ENCODE measurements around the gene GNRH2.
A peak's percentile ranks its signal among the peaks of the same experiment; 100 is the strongest.
"Not testable (repeated sequence)": the region's sequence is repeated elsewhere in the genome, so short reads cannot be mapped to it uniquely, and the experiment has no call there.

Gene GNRH2

DNA sequence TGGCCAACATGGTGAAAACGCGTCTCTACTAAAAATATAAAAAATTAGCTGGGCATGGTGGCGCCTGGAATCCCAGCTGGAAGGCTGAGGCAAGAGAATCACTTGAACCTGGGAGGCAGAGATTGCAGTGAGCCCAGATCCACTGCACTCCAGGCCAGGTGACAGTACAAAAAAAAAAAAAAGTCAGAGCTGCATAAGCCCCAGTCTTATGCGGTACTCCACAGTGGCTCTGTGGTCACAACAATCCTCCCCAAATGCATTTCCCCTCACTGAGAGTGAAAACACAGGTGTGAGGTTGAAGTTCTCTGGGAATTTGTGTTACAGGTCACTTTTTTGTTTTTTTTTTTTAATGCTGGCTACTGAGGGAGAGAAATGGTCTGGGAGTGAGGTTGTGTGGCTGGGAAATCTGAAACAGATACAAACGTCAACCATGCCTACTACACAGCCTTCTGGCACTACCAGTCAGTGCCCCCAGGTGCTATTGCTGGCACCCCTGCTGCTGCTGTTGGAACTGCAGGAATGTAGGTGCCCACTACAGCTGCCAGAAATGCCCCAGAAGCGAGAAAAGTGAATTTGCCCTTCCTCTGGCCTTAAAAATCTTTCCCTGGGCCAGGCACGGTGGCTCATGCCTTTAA is 8.1 kb downstream of the GNRH2 start:
- TF ChIP-seq CTCF (IDR thresholded peaks at IDR 0.05; ENCODE audit: extremely low read depth, missing control alignments) = no peak
- DNase-seq (ENCODE audit: low spot score) = no peak

GRCh38 chr20:3059489-3059888 is 16.1 kb downstream of the GNRH2 start:
- no peak for TF ChIP-seq CTCF (IDR thresholded peaks at IDR 0.05; ENCODE audit: extremely low read depth, missing control alignments)
- DNase-seq (ENCODE audit: low spot score) = no peak

DNA sequence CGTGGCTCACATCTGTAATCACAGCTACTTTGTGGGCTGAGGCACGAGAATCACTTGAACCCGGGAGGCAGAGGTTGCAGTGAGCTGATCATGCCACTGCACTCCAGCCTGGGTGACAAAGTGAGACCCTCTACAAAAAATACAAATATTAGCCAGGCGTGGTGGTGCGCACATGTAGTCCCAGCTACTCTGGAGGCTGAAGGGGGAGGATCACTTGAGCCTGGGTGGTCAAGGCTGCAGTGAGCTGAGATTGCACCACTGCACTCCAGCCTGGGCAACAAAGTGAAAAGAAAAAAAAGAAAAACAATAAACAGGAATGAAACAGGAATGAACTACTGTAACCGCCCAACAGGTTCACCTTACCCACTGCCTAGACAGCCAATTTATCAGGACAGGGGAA is 20.7 kb downstream of the GNRH2 start:
- not testable (repeated sequence) for DNase-seq (ENCODE audit: low spot score)

GRCh38 chr20:3067139-3068014 is 24.0 kb downstream of the GNRH2 start:
- no peak for TF ChIP-seq CTCF (IDR thresholded peaks at IDR 0.05; ENCODE audit: extremely low read depth, missing control alignments)
- DNase-seq (ENCODE audit: low spot score) = peak; percentile 0

DNA sequence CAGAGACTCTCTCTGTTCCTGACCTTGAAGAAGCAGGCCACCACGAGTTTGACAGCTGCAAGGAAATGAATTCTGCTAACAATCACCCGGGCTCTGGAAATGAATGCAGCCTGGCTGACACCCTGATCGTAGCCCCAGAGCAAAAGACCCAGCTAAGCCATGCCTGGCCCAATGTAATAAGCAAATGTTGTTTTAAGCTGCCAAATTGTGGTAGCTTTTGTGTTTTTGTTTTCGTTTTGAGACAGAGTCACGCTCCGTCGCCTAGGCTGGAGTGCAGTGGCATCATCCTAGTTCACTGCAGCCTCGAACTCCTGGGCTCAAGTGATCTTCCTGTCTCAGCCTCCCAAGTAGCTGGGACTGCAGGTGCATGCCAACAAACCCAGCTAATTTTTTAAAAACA is 24.7 kb downstream of the GNRH2 start:
- TF ChIP-seq CTCF (IDR thresholded peaks at IDR 0.05; ENCODE audit: extremely low read depth, missing control alignments) = no peak
- DNase-seq (ENCODE audit: low spot score) = peak; percentile 10

DNA sequence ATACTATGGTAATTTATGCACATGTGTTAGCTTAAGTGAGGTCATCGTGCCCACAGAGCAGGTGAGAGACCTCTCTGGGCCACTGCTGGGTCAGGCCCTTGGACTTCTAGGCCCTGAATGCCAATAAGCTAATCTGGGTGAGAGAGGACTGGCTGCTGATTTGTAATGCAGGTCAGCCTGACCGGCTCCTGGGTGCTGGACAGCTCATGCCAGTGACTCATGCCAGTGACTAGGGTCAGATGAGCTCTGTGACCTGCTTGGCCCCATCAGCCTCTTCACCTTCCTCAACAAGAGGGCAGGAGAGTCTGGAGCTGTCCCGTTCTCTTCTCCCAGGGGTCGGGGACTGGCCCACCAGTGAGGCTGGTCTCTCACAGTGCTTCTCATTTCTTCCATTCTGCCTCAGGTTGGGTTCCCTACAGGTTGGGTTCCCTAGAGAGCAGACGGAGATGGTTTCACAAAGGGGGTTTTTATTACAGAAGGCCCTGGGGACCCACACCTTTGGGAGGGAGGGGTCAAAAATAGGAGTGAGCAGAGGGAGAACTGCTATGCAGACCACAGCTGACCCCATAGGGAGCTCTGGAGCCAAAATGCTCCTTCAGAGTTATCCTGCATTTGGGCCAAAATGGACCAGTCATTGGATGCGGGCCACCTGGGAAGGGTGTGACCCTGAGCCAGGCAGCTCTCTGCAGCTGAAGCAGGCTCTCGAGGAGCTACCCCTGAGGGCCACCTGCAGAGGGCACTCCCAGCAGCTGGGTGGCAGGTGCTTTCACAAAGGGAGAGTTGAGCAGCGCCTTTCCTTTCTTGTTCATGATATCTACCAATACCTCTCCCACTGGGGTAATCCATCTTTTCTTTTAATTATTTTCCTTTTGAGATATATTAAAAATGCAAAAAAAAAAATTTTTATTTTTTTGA is 25.8 kb downstream of the GNRH2 start:
- DNase-seq (ENCODE audit: low spot score) = peak; percentile 18
- TF ChIP-seq CTCF (IDR thresholded peaks at IDR 0.05; ENCODE audit: extremely low read depth, missing control alignments) = peak; percentile 16

DNA sequence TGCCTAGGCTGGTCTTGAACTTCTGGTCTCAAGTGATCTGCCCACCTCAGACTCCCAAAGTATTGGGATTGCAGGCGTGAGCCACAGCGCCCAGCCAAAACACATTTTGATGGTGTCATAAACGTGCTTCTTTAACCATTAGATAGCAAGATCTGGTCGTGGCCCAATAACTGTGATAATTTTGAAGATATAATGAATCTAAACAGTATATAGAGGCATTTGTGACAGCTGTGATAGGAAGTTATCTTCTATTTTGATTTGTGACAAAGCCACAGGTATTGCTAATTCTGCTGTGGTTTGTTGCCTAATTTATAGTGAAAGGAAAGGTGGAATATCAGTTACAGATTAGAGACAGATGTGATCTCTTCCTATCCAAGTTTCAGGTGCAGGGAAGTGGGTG is 27.3 kb downstream of the GNRH2 start:
- TF ChIP-seq CTCF (IDR thresholded peaks at IDR 0.05; ENCODE audit: extremely low read depth, missing control alignments) = no peak

More for the DNA sequence above, 27.3 kb downstream of the GNRH2 start:
- DNase-seq (ENCODE audit: low spot score) = no peak

Data from GM20000 (cell line).